ENCODE data around the gene KLF2.

The KLF2 gene

DNA sequence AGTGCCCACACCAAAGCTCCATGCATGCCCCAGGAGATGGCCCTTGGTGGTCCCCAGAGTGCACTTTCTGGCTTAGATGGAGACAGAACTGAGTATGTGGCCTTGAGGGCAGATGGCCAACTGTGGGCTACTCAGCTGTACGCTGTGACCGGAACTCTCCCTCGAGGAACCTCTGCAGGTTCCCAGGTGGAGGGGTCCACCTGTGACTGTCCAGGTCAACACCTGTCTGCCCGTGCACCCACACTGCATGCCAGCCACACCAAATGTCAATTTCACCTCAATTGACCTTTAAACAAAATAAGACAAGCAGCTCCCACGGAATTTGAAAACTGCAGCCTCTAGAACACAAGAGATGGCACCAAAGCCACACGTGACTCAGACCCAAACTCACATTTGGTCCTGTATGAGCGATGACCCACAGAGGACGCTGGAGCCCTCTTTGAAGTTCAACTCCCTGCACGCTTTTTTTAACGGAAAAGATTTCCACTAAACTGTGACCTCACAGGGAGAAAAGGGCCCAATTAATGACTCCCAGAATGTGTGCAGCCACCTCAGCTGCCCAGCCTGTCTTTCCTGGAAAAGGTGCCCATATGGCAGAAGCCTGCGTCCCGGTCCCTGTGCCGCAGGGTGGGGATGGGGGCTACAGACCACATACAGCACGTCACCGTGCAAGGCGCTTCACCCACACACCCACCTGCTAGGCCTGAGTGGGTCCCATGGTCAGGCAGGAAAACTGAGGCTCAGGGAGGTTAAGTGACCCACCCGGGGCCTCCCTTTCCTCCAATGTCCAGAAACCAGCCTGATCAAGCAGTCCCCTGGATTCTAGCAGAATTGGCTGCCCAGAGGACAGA, 47.7 kb downstream of the KLF2 start:
- TF ChIP-seq, protein P1, sequence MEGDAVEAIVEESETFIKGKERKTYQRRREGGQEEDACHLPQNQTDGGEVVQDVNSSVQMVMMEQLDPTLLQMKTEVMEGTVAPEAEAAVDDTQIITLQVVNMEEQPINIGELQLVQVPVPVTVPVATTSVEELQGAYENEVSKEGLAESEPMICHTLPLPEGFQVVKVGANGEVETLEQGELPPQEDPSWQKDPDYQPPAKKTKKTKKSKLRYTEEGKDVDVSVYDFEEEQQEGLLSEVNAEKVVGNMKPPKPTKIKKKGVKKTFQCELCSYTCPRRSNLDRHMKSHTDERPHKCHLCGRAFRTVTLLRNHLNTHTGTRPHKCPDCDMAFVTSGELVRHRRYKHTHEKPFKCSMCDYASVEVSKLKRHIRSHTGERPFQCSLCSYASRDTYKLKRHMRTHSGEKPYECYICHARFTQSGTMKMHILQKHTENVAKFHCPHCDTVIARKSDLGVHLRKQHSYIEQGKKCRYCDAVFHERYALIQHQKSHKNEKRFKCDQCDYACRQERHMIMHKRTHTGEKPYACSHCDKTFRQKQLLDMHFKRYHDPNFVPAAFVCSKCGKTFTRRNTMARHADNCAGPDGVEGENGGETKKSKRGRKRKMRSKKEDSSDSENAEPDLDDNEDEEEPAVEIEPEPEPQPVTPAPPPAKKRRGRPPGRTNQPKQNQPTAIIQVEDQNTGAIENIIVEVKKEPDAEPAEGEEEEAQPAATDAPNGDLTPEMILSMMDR (IDR thresholded peaks at IDR 0.05; ENCODE audit: unreplicated experiment in 3 of 3), result no peak
- peaks cover 31% of the 10 kb centered on the region for H3K36me3 Mint-ChIP-seq (ENCODE audit: low read depth)

GRCh38 chr19:16373079-16373478, 48.5 kb downstream of the KLF2 start:
- Mint-ChIP-seq H3K9me3 (no peaks in the 10 kb centered on the region), H3K4me1 (peaks cover 23% of the 10 kb centered on the region), H3K27me3 (ENCODE audit: low read depth) (peaks cover 5% of the 10 kb centered on the region), H3K27ac (peak overlapping the region in 1 of 3 experiments; percentile 53), H3K4me3 (no peak overlapping the region), H3K36me3 (ENCODE audit: low read depth) (peaks cover 31% of the 10 kb centered on the region)
- TF ChIP-seq, protein P1 (IDR thresholded peaks at IDR 0.05; ENCODE audit: unreplicated experiment in 3 of 3), result no peak

More for the DNA sequence above, 47.7 kb downstream of the KLF2 start:
- Mint-ChIP-seq H3K27me3 (ENCODE audit: low read depth) (peaks cover 5% of the 10 kb centered on the region), H3K9me3 (no peaks in the 10 kb centered on the region), H3K4me3 (no peak overlapping the region), H3K4me1 (peaks cover 23% of the 10 kb centered on the region), H3K27ac (no peak overlapping the region)

GRCh38 chr19:16373532-16373931, 48.9 kb downstream of the KLF2 start:
- Mint-ChIP-seq H3K9me3 (no peaks in the 10 kb centered on the region), H3K4me1 (peaks cover 23% of the 10 kb centered on the region), H3K27ac (peak overlapping the region in 2 of 3 experiments; percentile 53 to 61), H3K27me3 (ENCODE audit: low read depth) (peaks cover 5% of the 10 kb centered on the region), H3K4me3 (no peak overlapping the region), H3K36me3 (ENCODE audit: low read depth) (peaks cover 31% of the 10 kb centered on the region)
- TF ChIP-seq, protein P1 (IDR thresholded peaks at IDR 0.05; ENCODE audit: unreplicated experiment in 3 of 3), result no peak

DNA sequence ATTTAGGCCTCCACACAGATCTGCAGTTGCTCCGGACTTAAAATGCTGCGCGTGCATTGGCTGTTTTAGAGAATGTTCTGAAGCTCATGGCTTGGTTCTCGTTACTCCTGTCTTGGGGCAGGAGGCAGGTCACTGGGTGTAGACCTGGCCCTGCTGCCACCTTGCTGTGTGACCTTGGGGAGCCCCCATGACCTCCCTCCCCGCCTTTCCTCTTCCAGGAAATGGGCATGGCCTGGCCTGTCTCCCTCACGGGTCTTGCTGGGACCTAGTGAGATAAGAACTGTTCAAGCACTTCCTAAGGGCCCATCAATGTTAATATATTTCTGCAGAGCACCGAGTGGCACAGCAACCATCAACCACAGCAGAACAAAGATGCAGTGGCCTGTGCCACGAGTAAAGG, 49.4 kb downstream of the KLF2 start:
- Mint-ChIP-seq H3K27ac (peak overlapping the region in 1 of 3 experiments; percentile 53), H3K4me1 (peaks cover 23% of the 10 kb centered on the region), H3K36me3 (ENCODE audit: low read depth) (peaks cover 31% of the 10 kb centered on the region), H3K9me3 (no peaks in the 10 kb centered on the region), H3K4me3 (no peak overlapping the region), H3K27me3 (ENCODE audit: low read depth) (peaks cover 5% of the 10 kb centered on the region)
- TF ChIP-seq, protein P1 (IDR thresholded peaks at IDR 0.05; ENCODE audit: unreplicated experiment in 3 of 3), result no peak

DNA sequence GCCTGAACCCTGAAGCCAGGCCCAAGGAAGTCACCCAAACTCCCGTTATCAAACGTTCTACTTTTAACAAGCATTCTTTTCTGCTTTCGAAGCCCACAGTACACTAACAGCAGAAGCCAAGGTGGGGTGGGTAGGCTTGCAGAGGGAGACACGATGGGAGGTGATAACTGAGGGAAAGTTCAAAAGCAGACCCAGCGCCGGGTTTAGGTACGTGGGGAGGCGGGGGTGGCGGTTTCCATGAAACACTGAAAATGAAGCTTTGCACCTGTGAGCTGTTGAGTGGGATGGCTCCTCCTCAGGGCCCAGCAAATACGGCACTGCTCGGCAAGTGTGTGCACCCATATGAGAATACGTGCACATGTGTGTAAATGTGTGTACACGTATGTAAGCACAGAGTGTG, 49.8 kb downstream of the KLF2 start:
- Mint-ChIP-seq H3K4me1 (peaks cover 23% of the 10 kb centered on the region), H3K9me3 (no peaks in the 10 kb centered on the region), H3K27ac (no peak overlapping the region), H3K27me3 (ENCODE audit: low read depth) (peaks cover 5% of the 10 kb centered on the region), H3K4me3 (no peak overlapping the region), H3K36me3 (ENCODE audit: low read depth) (peaks cover 31% of the 10 kb centered on the region)
- TF ChIP-seq, protein P1 (IDR thresholded peaks at IDR 0.05; ENCODE audit: unreplicated experiment in 3 of 3), result no peak

All from nephron (organoid).